Medulla oblongata (tissue), 1 donor: ENCODE results near the gene SLC39A11.
"Not testable (repeated sequence)": the region's sequence is repeated elsewhere in the genome, so short reads cannot be mapped to it uniquely, and the experiment has no call there.

Experiments used
- DNase-seq: peaks from one replicate; pipeline ENCODE4 v3.0.0-alpha.2; 2015; ENCODE audit errors: extremely low spot score

Gene SLC39A11

GRCh38 chr17:72832306-72832705, 260.2 kb downstream of the SLC39A11 start:
- DNase-seq = no peak

- DNase-seq = no peak
Observed at GRCh38 chr17:72829883-72830282, 262.6 kb downstream of the SLC39A11 start.

GRCh38 chr17:72826602-72827001, 265.9 kb downstream of the SLC39A11 start:
- no peak for DNase-seq

- DNase-seq = not testable (repeated sequence)
Observed at GRCh38 chr17:72826059-72826458, 266.4 kb downstream of the SLC39A11 start.

DNA sequence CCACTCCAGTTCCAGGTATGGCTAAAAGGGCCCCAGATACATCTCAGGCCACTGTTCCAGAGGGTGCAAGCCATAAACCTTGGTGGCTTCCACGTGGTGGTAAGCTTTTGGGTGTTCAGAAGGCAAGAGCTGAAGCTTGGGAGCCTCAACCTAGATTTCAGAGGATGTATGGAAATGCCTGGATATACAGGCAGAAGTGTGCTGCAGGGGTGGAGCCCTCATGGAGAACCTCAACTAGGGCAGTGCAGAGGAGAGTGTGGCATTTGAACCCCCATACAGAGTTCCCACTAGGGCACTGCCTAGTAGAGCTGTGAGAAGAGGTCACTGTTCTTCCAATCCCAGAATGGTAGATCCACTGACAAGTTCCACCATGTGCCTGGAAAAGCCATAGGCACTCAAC, 267.3 kb downstream of the SLC39A11 start:
- no peak for DNase-seq

DNA sequence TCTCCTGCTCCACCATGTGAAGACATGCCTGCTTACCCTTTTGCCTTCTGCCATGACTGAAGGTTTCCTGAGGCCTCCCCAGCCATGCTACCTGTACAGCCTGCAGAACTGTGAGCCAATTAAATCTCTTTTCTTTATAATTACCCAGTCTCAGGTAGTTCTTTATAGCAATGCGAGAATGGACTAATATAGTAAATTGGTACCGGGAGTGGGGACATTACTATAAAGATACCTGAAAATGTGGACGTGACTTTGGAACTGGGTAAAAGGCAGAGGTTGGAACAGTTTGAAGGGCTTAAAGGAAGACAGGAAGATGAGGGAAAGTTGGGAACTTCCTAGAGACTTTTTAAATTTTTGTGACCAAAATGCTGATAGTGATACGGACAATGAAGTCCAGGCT, 268.2 kb downstream of the SLC39A11 start:
- not testable (repeated sequence) for DNase-seq

DNA sequence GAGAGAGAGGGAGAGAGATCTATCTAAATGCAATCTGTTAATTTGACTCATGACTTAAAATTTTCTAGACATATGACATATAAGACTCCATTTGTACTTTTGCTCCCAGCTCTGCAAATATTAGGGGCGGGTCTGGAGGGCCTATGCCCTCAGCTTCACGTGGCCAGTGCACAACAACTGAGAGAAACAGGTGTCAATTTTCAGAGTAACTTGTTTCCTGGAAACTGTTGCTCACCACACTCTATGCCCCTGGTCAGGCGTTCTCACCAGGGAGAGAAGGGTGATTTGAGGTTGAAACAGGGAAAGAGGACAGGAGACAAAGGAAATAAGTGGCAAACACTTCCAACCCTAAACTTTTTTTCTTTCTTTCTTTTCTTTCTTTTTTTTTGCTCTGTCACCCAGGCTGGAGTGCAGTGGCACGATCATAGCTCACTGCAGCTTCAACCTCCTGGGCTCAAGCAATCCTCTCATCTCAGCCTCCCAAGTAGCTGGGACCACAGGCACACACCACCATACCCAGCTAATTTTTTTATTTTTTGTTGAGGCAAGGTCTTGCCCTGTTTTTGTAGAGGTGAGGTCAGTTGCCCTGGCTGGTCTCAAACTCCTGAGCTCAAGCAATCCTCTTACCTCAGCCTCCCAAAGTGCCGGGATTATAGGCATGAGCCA, 270.0 kb downstream of the SLC39A11 start:
- no peak for DNase-seq

- no peak for DNase-seq
Observed at GRCh38 chr17:72816406-72816805, 276.1 kb downstream of the SLC39A11 start.

- peak; percentile 43 for DNase-seq
Observed at GRCh38 chr17:72813481-72813880, 279.0 kb downstream of the SLC39A11 start.

DNA sequence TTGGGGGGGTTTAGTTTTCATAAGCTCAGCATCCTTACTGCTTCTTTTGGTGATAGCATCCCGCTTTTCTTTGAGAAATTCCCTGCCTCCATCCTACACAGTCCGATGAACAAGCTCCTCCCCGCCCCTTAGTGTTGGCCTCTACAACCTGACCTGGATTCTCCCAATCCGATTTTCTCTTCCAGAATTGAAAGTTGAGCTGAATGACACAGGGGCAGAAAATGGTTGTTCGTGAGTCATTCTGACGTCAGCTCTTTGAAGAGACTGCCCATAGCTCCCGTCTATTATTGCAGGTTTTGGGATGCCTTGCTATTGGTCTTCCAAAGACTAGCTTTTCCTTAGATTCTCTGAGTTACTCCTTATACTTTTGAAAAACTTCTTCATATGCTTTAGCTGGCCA, 279.7 kb downstream of the SLC39A11 start:
- no peak for DNase-seq

- no peak for DNase-seq
Observed at GRCh38 chr17:72811976-72812687, 280.4 kb downstream of the SLC39A11 start.

DNA sequence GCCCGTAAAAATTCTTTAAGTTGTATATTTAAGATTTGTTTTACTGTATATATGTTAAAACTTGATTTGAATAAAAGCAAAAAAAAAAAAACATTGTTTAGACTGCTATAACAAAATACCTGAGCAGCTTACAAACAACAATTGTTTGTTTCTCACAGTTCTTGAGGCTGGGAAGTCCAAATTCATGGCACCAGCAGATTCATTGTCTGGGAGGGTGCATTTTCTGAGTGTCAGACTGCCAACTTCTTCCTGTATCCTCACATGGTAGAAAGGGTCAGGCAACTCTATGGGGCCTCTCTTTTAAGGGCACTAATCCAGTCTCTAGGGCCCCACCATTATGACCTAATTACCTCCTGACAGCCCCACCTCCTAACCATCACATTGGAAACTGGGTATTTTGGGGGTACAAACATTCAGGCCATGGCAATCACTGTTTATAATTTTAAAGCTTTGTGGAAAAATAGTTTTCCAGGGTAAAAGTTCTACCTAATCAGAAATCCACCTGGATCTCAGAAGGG, 281.4 kb downstream of the SLC39A11 start:
- DNase-seq = no peak

DNA sequence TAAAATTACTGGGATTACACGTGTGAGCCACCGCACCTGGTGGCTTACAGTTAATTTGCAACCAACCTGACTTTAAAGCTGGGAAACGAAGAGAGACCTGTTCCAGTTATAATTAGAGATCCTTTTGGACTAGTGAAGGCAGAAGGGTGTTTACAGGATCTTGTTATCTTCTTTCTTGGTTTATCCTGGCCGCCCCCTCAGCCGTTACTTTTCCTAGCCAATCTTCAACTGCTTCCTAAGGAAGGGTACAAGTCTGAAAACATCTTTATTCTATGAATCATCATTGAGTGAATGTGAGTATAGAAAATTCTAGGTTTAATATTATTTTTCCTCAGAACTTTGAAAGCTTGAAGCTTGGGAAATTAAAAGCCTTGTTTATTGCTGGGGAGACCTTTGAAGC, 286.5 kb downstream of the SLC39A11 start:
- DNase-seq = no peak

GRCh38 chr17:72804949-72805707, 287.4 kb downstream of the SLC39A11 start:
- DNase-seq = no peak

DNA sequence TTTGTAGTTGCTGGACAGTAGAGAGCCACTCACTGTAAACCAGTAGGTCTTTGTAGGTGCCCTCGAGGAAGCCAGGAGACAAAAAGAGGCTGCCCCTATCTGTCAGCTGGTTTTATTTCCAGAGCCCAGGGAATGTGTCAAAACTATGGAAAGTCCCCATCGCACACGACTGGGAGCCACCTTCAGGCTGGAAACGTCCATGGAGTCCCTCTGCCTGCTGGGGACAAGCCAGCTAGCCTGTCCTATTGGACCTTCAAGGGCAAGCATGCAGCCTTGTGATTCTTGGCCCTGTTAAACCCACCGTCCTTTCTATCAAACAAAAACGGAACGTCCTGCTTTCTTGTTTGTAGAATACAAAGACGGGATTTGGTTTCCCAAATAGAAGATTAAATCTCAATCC, 289.8 kb downstream of the SLC39A11 start:
- no peak for DNase-seq

DNA sequence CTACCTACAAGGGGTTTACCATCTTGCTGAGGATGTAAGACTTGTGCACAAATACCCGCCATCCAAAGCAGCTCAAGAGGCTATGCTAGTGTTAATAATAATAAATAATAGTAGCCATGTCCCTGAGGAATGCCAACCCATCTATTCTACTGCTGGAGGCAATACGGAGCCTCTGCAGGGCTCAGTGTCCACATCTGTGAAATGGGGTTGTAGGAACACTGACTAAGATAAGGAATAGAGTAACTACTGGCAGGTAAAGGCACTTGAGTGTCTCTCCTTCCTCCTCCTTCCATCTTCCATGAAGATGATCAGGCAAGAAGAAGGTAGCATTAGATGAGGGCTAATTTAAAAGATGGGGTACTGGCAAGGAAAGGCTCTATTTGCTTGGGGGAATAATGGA, 295.3 kb downstream of the SLC39A11 start:
- no peak for DNase-seq

DNA sequence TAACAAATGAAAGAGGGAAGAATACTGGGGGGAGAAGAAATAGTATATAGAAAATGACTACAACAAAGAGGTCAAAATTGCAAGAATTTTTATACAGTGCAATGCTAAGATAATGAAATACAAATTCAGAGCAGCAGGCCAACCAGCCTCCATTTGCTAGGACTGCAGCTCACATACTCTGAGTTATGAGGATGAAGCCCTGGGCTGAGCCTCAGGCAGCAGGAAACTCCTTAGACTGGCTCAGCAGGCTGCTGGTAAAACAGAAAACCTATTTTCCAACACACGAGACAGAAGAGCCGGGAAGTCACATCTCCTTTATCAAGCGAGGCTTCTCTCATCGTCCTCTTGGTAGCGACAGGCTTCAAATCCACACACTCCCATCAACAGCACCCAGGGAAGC, 296.5 kb downstream of the SLC39A11 start:
- DNase-seq = no peak

DNA sequence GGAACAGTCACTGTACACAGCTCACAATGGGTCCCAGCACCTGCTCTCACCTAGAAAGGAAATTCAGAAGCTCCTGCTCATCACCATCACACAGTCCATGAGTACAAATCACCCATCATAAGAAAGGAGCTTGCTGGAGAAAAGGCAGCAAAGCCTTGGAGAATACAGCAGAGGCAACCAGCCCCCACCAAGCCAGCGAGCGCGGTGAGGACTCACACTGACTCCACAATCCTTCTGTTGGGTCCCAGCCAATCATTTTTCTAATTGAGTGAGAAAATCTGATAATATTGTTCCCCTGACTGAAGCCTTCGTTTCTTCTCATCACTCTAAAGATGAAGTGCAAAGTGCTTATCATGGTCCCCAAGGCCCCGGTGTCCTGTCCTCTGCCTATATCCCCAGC, 298.3 kb downstream of the SLC39A11 start:
- no peak for DNase-seq

DNA sequence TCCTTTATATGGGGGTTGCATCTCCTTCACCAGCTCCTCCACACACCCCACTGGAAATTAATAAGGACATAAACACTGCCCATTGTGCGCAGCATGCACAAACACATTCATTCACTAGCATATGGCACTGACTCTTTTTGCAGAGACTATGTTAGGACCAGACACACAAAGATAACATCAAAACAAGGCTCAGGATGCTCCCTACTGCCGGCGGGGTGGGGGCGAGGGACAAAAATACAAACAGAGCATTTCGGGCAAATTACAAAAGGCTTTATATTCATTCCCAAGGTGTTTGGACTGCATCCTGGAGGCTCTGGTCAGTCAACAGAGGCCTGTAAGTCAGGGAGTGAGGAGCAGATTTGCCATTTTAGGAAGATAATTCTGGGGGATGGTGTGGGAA, 299.7 kb downstream of the SLC39A11 start:
- DNase-seq = no peak

DNA sequence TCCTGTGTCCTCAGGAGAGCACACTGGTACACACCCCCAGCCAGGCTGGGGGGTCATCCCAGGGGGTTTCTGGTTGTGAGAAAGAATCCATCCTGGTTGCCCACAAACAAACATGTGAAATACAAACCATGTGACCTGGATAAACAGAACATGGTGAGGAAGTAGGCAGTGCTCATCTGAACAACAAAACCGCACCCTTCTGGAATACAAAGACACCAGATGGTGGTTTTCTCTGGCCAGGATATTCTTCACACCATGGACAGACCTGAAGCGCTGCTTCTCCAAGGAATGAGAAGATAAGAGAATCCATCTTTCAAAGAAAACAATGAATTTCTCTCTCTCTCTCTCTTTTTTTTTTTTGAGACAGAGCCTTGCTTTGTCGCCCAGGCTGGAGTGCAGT, 302.3 kb downstream of the SLC39A11 start:
- DNase-seq = no peak

DNA sequence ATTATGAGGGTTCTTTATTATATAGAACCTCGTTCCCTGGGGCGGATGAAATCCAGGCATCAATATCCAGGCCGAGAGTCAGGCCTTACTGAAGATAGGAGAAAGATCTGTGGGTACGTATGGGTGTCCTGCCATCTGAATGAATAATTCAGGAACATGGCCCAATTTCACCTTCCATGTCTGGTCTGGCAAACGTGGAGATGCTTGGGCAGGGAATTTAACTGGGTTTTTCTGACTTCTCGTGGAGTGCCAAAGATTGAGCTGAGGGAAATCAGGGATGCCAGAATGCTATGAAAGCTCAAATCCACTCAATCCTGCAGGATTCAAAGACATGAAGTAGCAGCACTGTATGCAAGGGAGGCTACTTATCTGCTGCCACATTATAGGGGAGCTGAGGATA, 302.8 kb downstream of the SLC39A11 start:
- no peak for DNase-seq

DNA sequence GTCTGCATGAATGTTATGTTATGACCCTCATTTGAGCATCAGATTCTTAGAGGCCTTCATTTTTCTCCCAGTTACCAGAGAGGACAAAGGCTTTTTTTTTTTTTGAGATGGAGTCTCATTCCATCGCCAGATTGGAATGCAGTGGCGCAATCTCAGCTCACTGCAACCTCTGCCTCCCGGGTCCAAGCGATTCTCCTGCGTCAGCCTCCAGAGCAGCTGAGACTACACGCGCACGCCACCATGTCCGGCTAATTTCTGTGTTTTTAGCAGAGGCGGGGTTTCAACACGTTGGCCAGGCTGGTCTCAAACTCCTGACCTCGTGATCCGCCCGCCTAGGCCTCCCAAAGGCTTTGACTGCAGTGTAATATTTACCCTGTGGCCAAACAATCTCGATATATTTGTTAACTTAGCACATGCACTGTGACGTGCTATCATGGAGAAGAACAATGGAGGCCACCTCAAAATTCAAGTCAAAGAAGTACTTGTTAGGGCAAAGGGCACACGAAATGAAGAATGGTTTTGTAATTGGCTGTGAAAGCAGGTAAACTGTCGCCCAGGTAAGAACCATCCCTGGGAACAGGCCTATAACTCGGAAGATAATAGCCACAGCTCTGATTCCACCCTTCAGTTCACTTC, 303.4 kb downstream of the SLC39A11 start:
- no peak for DNase-seq
